SK-N-SH treated with all-trans-retinoic acid at 6 μM for 48 hours (cell line): ENCODE results near the gene PCBP1.

Experiments
- ATAC-seq: fragments of 200-7000 bp; cut with Tn5 transposase; 3 replicates; pipeline ENCODE4 v1.9.1; 2020; ENCODE audit warnings: mild to moderate bottlenecking, moderate library complexity
- ARNTL ChIP-seq: fragments of 450-650 bp; formaldehyde crosslinking; IDR thresholded peaks from 2 replicates; pipeline ENCODE4 v1.5.0; 2020; ENCODE audit warnings: low read depth, mild to moderate bottlenecking, moderate library complexity, borderline replicate concordance
- BACH2 ChIP-seq: fragments of 250-450 bp; sonication (Bioruptor Pico); IDR thresholded peaks from 2 replicates; pipeline ENCODE4 v1.9.0; 2021; ENCODE audit warnings: mild to moderate bottlenecking, borderline replicate concordance
- CREB5 ChIP-seq: fragments of 250-450 bp; sonication (Bioruptor Pico); IDR thresholded peaks from 2 replicates; pipeline ENCODE4 v1.5.1; 2020; ENCODE audit warnings: low read depth, mild to moderate bottlenecking, moderate library complexity
- CSDC2 ChIP-seq: fragments of 250-450 bp; sonication (Bioruptor Pico); IDR thresholded peaks from 2 replicates; pipeline ENCODE4 v1.5.0; 2020; ENCODE audit warnings: mild to moderate bottlenecking, moderate library complexity
- CSRNP3 ChIP-seq: fragments of 250-450 bp; sonication (Bioruptor Pico); IDR thresholded peaks from 2 replicates; pipeline ENCODE4 v1.5.1; 2021; ENCODE audit warnings: mild to moderate bottlenecking, moderate library complexity
- GLIS3 ChIP-seq: fragments of 250-450 bp; sonication (Bioruptor Pico); IDR thresholded peaks from 2 replicates; pipeline ENCODE4 v1.5.0; 2020; ENCODE audit warnings: mild to moderate bottlenecking, moderate library complexity
- ISL1 ChIP-seq: fragments of 250-450 bp; sonication (Bioruptor Pico); IDR thresholded peaks from 2 replicates; pipeline ENCODE4 v2.1.2; 2022; ENCODE audit warnings: mild to moderate bottlenecking, moderate library complexity
- OSR1 ChIP-seq: fragments of 250-450 bp; sonication (Bioruptor Pico); IDR thresholded peaks from 2 replicates; pipeline ENCODE4 v1.8.0; 2022; ENCODE audit warnings: moderate library complexity, mild to moderate bottlenecking, inconsistent platforms
- PATZ1 ChIP-seq: fragments of 250-450 bp; sonication (Bioruptor Pico); IDR thresholded peaks from 2 replicates; pipeline ENCODE4 v1.8.0; 2020; ENCODE audit warnings: mild to moderate bottlenecking, moderate library complexity, borderline replicate concordance
- PPARA ChIP-seq: fragments of 250-450 bp; sonication (Bioruptor Pico); IDR thresholded peaks from 2 replicates; pipeline ENCODE4 v1.5.0; 2020; ENCODE audit warnings: mild to moderate bottlenecking, borderline replicate concordance
- SNAI2 ChIP-seq: fragments of 250-450 bp; sonication (Bioruptor Pico); IDR thresholded peaks from 2 replicates; pipeline ENCODE4 v1.5.0; 2020; ENCODE audit warnings: mild to moderate bottlenecking, moderate library complexity
- TOX ChIP-seq: fragments of 250-450 bp; sonication (Bioruptor Pico); IDR thresholded peaks from 2 replicates; pipeline ENCODE4 v1.8.0; 2021; ENCODE audit warnings: mild to moderate bottlenecking, moderate library complexity, borderline replicate concordance
- TSHZ2 ChIP-seq: fragments of 250-450 bp; sonication (Bioruptor Pico); IDR thresholded peaks from 2 replicates; pipeline ENCODE4 v1.5.0; 2020; ENCODE audit warnings: mild to moderate bottlenecking, moderate library complexity
- ZC3H10 ChIP-seq: fragments of 250-450 bp; sonication (Bioruptor Pico); IDR thresholded peaks from 2 replicates; pipeline ENCODE4 v1.5.1; 2021; ENCODE audit warnings: mild to moderate bottlenecking, moderate library complexity
- ZFP3 ChIP-seq: fragments of 250-450 bp; sonication (Bioruptor Pico); IDR thresholded peaks from 2 replicates; pipeline ENCODE4 v1.5.0; 2020; ENCODE audit warnings: mild to moderate bottlenecking, moderate library complexity
- ZNF565 ChIP-seq: fragments of 450-650 bp; formaldehyde crosslinking; conservative IDR thresholded peaks from 2 replicates; pipeline ENCODE4 v1.5.0; 2020; ENCODE audit warnings: low read depth, mild to moderate bottlenecking, moderate library complexity
- ZNF70 ChIP-seq: fragments of 450-650 bp; formaldehyde crosslinking; IDR thresholded peaks from 2 replicates; pipeline ENCODE4 v1.5.0; 2020; ENCODE audit warnings: mild to moderate bottlenecking, moderate library complexity
- ZNF8 ChIP-seq: fragments of 450-650 bp; formaldehyde crosslinking; IDR thresholded peaks from 2 replicates; pipeline ENCODE4 v1.5.0; 2020; ENCODE audit warnings: mild to moderate bottlenecking, moderate library complexity

PCBP1 gene

GRCh38 chr2:70081221-70081620, 6.1 kb upstream of the PCBP1 start:
- ATAC-seq, result no peak
- TF ChIP-seq PPARA (CRISPR knock-in tag) (no peak), ISL1 (CRISPR knock-in tag) (no peak), CSRNP3 (CRISPR knock-in tag) (no peak), ZNF565 (CRISPR knock-in tag) (no peak)

- no peak for ATAC-seq
- TF ChIP-seq GLIS3 (CRISPR knock-in tag), result no peak
- no peak for TF ChIP-seq SNAI2
- no peak for TF ChIP-seq CREB5 (CRISPR knock-in tag)
- no peak for TF ChIP-seq PATZ1
- no peak for TF ChIP-seq CSDC2 (CRISPR knock-in tag)
- TF ChIP-seq BACH2 (CRISPR knock-in tag), result no peak
- no peak for TF ChIP-seq OSR1 (CRISPR knock-in tag)
- TF ChIP-seq ARNTL (CRISPR knock-in tag), result no peak
- no peak for TF ChIP-seq TSHZ2
- no peak for TF ChIP-seq ZNF8 (CRISPR knock-in tag)
- TF ChIP-seq CSRNP3 (CRISPR knock-in tag), result no peak
- TF ChIP-seq TOX, result no peak
- no peak for TF ChIP-seq ZC3H10
- no peak for TF ChIP-seq ISL1 (CRISPR knock-in tag)
Measured at GRCh38 chr2:70083344-70084156, 3.7 kb upstream of the PCBP1 start.

GRCh38 chr2:70084973-70085710, 2.1 kb upstream of the PCBP1 start:
- ATAC-seq, result no peak
- TF ChIP-seq CSRNP3 (CRISPR knock-in tag) (no peak), PATZ1 (no peak), TOX (no peak), TSHZ2 (no peak), ZFP3 (no peak), CREB5 (CRISPR knock-in tag) (no peak), ZNF70 (no peak), ARNTL (CRISPR knock-in tag) (no peak)
